IMR-90 (cell line): ENCODE data around the gene PC. TPM values are rescaled to one million over a fixed set of nuclear protein-coding genes. Genes with fewer than 3 reads are reported as not detected.

Source experiments
- ATAC-seq: fragments of 200-7000 bp; cut with Tn5 transposase; 2 replicates; pipeline ENCODE4 v1.9.1; 2020; ENCODE audit warnings: low read depth, mild to moderate bottlenecking, moderate library complexity
- BruUV-seq: library from RNA; stranded (reverse); fragments of 400-500 nt; replicated peaks from 2 replicates; lab custom pipeline; 2021; lab: Mats Ljungman, UMichigan
- CTCF ChIA-PET: fragments of 300-600 bp; formaldehyde crosslinking; extraction: SDS; loops from one replicate; lab custom pipeline; 2021; ENCODE audit warnings: antibody characterized with exemption; lab: Yijun Ruan, JAX
- POLR2A ChIA-PET: fragments of 300-600 bp; sonication (Branson Sonifier 250); formaldehyde crosslinking; loops from one replicate; lab custom pipeline; 2022; ENCODE audit warnings: antibody characterized with exemption; ENCODE audit not compliant: unreplicated experiment; lab: Charles Lee
- DNase-seq: peaks from one replicate; pipeline ENCODE4 v3.0.0; 2013
- H2AFZ ChIP-seq: replicated peaks from 2 replicates; pipeline ENCODE3; 2013; ENCODE audit warnings: low read length, mild to moderate bottlenecking; ENCODE audit not compliant: poor library complexity
- H2AK5ac ChIP-seq: 2 replicates; pipeline ENCODE4 v1.6.1; 2013; ENCODE audit warnings: low read depth, low read length, inconsistent platforms
- H2AK9ac ChIP-seq: replicated peaks from 2 replicates; pipeline ENCODE3; 2013; ENCODE audit warnings: mild to moderate bottlenecking, low read depth, low read length, moderate library complexity; ENCODE audit not compliant: poor library complexity
- H2BK120ac ChIP-seq: 2 replicates; pipeline ENCODE4 v1.6.1; 2013; ENCODE audit warnings: low read depth, low read length, inconsistent platforms
- H2BK15ac ChIP-seq: 3 replicates; pipeline ENCODE4 v1.6.1; 2013; ENCODE audit warnings: low read depth, low read length, inconsistent platforms
- H2BK20ac ChIP-seq: 2 replicates; pipeline ENCODE4 v1.6.1; 2013; ENCODE audit warnings: low read depth, mild to moderate bottlenecking, inconsistent platforms, low read length, moderate library complexity
- H2BK5ac ChIP-seq: 2 replicates; pipeline ENCODE4 v1.6.1; 2013; ENCODE audit warnings: mild to moderate bottlenecking, low read depth, low read length, inconsistent platforms; ENCODE audit not compliant: poor library complexity, severe bottlenecking
- H3K14ac ChIP-seq: replicated peaks from 2 replicates; pipeline ENCODE4 v1.6.1; 2013; ENCODE audit warnings: low read depth, low read length, inconsistent platforms
- H3K18ac ChIP-seq: 2 replicates; pipeline ENCODE4 v1.6.1; 2013; ENCODE audit warnings: low read depth, low read length, control low read depth
- H3K23ac ChIP-seq: 2 replicates; pipeline ENCODE4 v1.6.1; 2013; ENCODE audit warnings: low read depth, low read length, inconsistent platforms
- H3K27ac ChIP-seq: 2 replicates; pipeline ENCODE4 v1.5.1; 2013; ENCODE audit warnings: mild to moderate bottlenecking, control low read depth, low read length; ENCODE audit not compliant: insufficient read depth
- H3K27me3 ChIP-seq: 2 replicates; pipeline ENCODE4 v1.6.1; 2013; ENCODE audit warnings: low read length; ENCODE audit not compliant: control insufficient read depth, insufficient read depth
- H3K36me3 ChIP-seq: 2 replicates; pipeline ENCODE4 v1.6.1; 2013; ENCODE audit warnings: low read length, mixed read lengths; ENCODE audit not compliant: control insufficient read depth, insufficient read depth
- H3K4ac ChIP-seq: 2 replicates; pipeline ENCODE4 v1.6.1; 2013; ENCODE audit warnings: low read depth, low read length, inconsistent platforms
- H3K4me1 ChIP-seq: 2 replicates; pipeline ENCODE4 v1.6.1; 2013; ENCODE audit warnings: low read length, mixed read lengths; ENCODE audit not compliant: control insufficient read depth, insufficient read depth
- H3K4me2 ChIP-seq: 2 replicates; pipeline ENCODE4 v1.6.1; 2013; ENCODE audit warnings: low read depth, mild to moderate bottlenecking, control low read depth, low read length, moderate library complexity
- H3K4me3 ChIP-seq: 2 replicates; pipeline ENCODE4 v1.5.1; 2013; ENCODE audit warnings: low read depth, mild to moderate bottlenecking, control low read depth, low read length, moderate library complexity; ENCODE audit not compliant: insufficient read depth
- H3K56ac ChIP-seq: 2 replicates; pipeline ENCODE4 v1.6.1; 2013; ENCODE audit warnings: low read length, inconsistent platforms; ENCODE audit not compliant: insufficient read depth; ENCODE audit errors: extremely low read depth
- H3K79me1 ChIP-seq, 2 experiments: 2 replicates each; pipeline ENCODE4 v1.6.1; 2013; ENCODE audit warnings: low read length in 2 of 2, inconsistent platforms in 1 of 2, low read depth in 1 of 2
- H3K9ac ChIP-seq: 2 replicates; pipeline ENCODE4 v1.6.1; 2013; ENCODE audit warnings: low read depth, low read length, control low read depth
- H3K9me1 ChIP-seq: 2 replicates; pipeline ENCODE4 v1.6.1; 2013; ENCODE audit warnings: low read length, inconsistent platforms; ENCODE audit not compliant: insufficient read depth
- H3K9me3 ChIP-seq: 2 replicates; pipeline ENCODE4 v1.6.1; 2013; ENCODE audit warnings: low read length; ENCODE audit not compliant: control insufficient read depth, insufficient read depth
- H4K20me1 ChIP-seq: 2 replicates; pipeline ENCODE4 v1.6.1; 2013; ENCODE audit warnings: low read length, inconsistent platforms; ENCODE audit not compliant: insufficient read depth
- H4K5ac ChIP-seq: 2 replicates; pipeline ENCODE4 v1.6.1; 2013; ENCODE audit warnings: mild to moderate bottlenecking, low read depth, low read length, control low read depth
- H4K8ac ChIP-seq, 2 experiments: 2 replicates each; pipeline ENCODE4 v1.6.1; 2013; ENCODE audit warnings: low read depth in 2 of 2, low read length in 2 of 2, control low read depth in 1 of 2, inconsistent platforms in 1 of 2
- H4K91ac ChIP-seq: 2 replicates; pipeline ENCODE4 v1.6.1; 2013; ENCODE audit warnings: low read depth, low read length, inconsistent platforms; ENCODE audit not compliant: insufficient read depth
- FOS ChIP-seq: fragments of 150-350 bp; IDR thresholded peaks from 2 replicates; pipeline ENCODE4 v1.6.1; 2016; ENCODE audit warnings: low read depth, low read length
- MAZ ChIP-seq: IDR thresholded peaks from 2 replicates; pipeline ENCODE4 v1.6.1; 2012; ENCODE audit warnings: low read depth, mild to moderate bottlenecking, low read length, improper control_type of control experiment, moderate library complexity, borderline replicate concordance
- NFE2L2 ChIP-seq: fragments of 150-350 bp; IDR thresholded peaks from 2 replicates; pipeline ENCODE4 v1.6.1; 2016; ENCODE audit warnings: low read depth, mild to moderate bottlenecking, low read length
- RAD21 ChIP-seq: IDR thresholded peaks from 2 replicates; pipeline ENCODE4 v1.6.1; 2012; ENCODE audit warnings: low read length, improper control_type of control experiment
- WGBS, 2 experiments: methylation state at CpG; one replicate each; pipeline versions ENCODE4 v1.1.5 to v1.1.7; 2013; ENCODE audit warnings: missing lambda C conversion rate in 2 of 2; ENCODE audit not compliant: insufficient read length in 1 of 2; ENCODE audit errors: extremely low coverage in 2 of 2; 5-methylcytosine and 5-hydroxymethylcytosine counted together
- dilution Hi-C: fragments of 300-500 bp; cut with HindIII; formaldehyde crosslinking; loops from one replicate; pipeline ENCODE4 v1.14.3; 2018; ENCODE audit warnings: low sequenced_read_pairs; ENCODE audit not compliant: unreplicated experiment
- in situ Hi-C: fragments of 300-500 bp; cut with MboI; formaldehyde crosslinking; loops from 3 replicates; pipeline ENCODE4 v1.14.3; 2019; ENCODE audit warnings: low sequenced_read_pairs, inconsistent platforms, mixed read lengths
- intact Hi-C: fragments of 100-400 bp; cut with micrococcal nuclease; formaldehyde crosslinking; loops from 2 replicates; pipeline ENCODE4 v1.10.0; 2022
- polyA plus RNA-seq, 3 experiments: library from polyadenylated mRNA; depleted of rRNA; stranded (reverse); fragments of >200 nt; gene quantifications; 2 replicates each; pipeline ENCODE4 v1.2.3, GENCODE V29; 2012; ENCODE audit warnings: low replicate concordance in 1 of 3
- total RNA-seq: library from RNA; depleted of rRNA; stranded (reverse); fragments of >200 nt; gene quantifications from 2 replicates; pipeline ENCODE4 v1.2.3, GENCODE V29; 2012
- TF ChIP-seq, protein P1 (sequence below): fragments of 150-350 bp; IDR thresholded peaks from 2 replicates; pipeline ENCODE4 v1.6.1; 2017; ENCODE audit warnings: mild to moderate bottlenecking, antibody characterized with exemption, low read length, low read depth
- TF ChIP-seq, protein P2 (sequence below): conservative IDR thresholded peaks from 2 replicates; pipeline ENCODE4 v1.5.1; 2012; ENCODE audit warnings: mild to moderate bottlenecking, low read depth, low read length, improper control_type of control experiment

PC gene
- total and polyA plus RNA-seq, 2 of the 4 experiments (the other 2 are of a cell fraction): 13.6 to 15.7 TPM

DNA sequence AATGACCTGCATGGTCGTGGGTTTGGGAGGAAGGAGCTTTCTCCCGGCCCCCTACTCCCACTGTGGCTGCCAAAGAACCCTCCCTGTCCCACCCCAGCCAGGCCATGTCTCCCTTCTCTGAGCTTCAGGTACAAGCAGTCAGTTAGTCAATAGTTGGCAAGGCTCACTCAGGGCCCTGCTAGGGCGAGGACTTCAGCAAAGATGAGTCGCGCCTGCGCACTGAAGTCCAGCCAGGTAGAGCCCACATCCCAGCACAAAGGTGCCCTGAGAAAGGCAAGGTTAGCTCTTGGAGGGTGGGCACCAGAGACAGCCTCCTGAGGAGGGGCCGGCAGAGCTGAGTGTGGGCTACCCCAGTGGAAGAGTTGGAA lies 28.0 kb upstream of the PC start:
- no peak overlapping the region for H2BK15ac ChIP-seq
- H2AFZ ChIP-seq: no peak overlapping the region
- peaks cover 7% of the 10 kb centered on the region for H3K4me1 ChIP-seq
- no peak for TF ChIP-seq RAD21
- TF ChIP-seq, protein P1, sequence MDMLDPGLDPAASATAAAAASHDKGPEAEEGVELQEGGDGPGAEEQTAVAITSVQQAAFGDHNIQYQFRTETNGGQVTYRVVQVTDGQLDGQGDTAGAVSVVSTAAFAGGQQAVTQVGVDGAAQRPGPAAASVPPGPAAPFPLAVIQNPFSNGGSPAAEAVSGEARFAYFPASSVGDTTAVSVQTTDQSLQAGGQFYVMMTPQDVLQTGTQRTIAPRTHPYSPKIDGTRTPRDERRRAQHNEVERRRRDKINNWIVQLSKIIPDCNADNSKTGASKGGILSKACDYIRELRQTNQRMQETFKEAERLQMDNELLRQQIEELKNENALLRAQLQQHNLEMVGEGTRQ: no peak
- TF ChIP-seq, protein P2, sequence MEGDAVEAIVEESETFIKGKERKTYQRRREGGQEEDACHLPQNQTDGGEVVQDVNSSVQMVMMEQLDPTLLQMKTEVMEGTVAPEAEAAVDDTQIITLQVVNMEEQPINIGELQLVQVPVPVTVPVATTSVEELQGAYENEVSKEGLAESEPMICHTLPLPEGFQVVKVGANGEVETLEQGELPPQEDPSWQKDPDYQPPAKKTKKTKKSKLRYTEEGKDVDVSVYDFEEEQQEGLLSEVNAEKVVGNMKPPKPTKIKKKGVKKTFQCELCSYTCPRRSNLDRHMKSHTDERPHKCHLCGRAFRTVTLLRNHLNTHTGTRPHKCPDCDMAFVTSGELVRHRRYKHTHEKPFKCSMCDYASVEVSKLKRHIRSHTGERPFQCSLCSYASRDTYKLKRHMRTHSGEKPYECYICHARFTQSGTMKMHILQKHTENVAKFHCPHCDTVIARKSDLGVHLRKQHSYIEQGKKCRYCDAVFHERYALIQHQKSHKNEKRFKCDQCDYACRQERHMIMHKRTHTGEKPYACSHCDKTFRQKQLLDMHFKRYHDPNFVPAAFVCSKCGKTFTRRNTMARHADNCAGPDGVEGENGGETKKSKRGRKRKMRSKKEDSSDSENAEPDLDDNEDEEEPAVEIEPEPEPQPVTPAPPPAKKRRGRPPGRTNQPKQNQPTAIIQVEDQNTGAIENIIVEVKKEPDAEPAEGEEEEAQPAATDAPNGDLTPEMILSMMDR: no peak
- TF ChIP-seq FOS: no peak
- TF ChIP-seq MAZ: no peak
- no peak for TF ChIP-seq NFE2L2
- peak overlapping the region; percentile 55 for H2AK9ac ChIP-seq
- CTCF ChIA-PET: no interaction called here
- no peak overlapping the region for H2BK20ac ChIP-seq
- H3K36me3 ChIP-seq: no peaks in the 10 kb centered on the region
- no peaks in the 10 kb centered on the region for H3K27me3 ChIP-seq
- no peak overlapping the region for H3K18ac ChIP-seq
- no peak overlapping the region for H3K4ac ChIP-seq
- in situ Hi-C loops: no loop called here
- no TSS peak for BruUV-seq
- H3K79me1 ChIP-seq: no peaks in the 10 kb centered on the region
- dilution Hi-C loops: no loop called here
- WGBS, 2 experiments: 97% methylated on average over 5 of the region's 7 CpGs; no CpG with 5 or more reads in 1 of the 2 experiments
- H3K23ac ChIP-seq: no peak overlapping the region
- H2BK120ac ChIP-seq: no peak overlapping the region
- H3K9me1 ChIP-seq: peaks cover 10% of the 10 kb centered on the region
- H3K9ac ChIP-seq: no peak overlapping the region
- DNase-seq: no peak
- H4K91ac ChIP-seq: no peak overlapping the region
- H2BK5ac ChIP-seq: no peak overlapping the region
- no peak overlapping the region for H3K27ac ChIP-seq
- no peaks in the 10 kb centered on the region for H4K20me1 ChIP-seq
- POLR2A ChIA-PET: no interaction called here
- H3K4me3 ChIP-seq: no peak overlapping the region
- intact Hi-C loops: no loop called here
- H3K9me3 ChIP-seq: no peaks in the 10 kb centered on the region
- no peak overlapping the region for H3K56ac ChIP-seq
- H2AK5ac ChIP-seq: peak overlapping the region; percentile 50; the same call in 1 of the 2 replicates
- H3K14ac ChIP-seq: no peak overlapping the region
- ATAC-seq: no peak
- no peak overlapping the region for H4K8ac ChIP-seq
- H4K5ac ChIP-seq: no peak overlapping the region
- no peak overlapping the region for H3K4me2 ChIP-seq
